Neural progenitor cell (in vitro differentiated cells): ENCODE results near the gene FAM3B.

Experiments
- EZH2 ChIP-seq: fragments of 200-600 bp; sonication (generic); IDR thresholded peaks from 2 replicates; pipeline ENCODE4 v1.6.1; 2017; ENCODE audit warnings: antibody characterized with exemption, mild to moderate bottlenecking, moderate library complexity
- TF ChIP-seq, protein P1 (sequence below): fragments of 200-600 bp; sonication (generic); IDR thresholded peaks from 2 replicates; pipeline ENCODE4 v1.5.1; 2017; ENCODE audit warnings: antibody characterized with exemption, mild to moderate bottlenecking

DNA sequence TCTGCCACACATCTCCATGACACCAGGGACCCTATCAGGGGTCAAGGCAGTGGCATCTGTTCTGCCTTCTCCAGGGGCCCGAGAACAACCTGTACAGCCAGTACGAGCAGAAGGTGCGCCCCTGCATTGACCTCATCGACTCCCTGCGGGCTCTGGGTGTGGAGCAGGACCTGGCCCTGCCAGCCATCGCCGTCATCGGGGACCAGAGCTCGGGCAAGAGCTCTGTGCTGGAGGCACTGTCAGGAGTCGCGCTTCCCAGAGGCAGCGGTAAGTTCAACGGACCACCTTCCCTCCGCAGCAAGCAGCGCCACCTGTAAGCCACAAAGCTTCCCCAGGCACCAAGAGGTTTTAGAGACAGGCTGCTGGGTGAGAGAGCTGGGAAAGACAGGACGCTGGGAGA is 61.1 kb downstream of the FAM3B start:
- TF ChIP-seq, protein P1, sequence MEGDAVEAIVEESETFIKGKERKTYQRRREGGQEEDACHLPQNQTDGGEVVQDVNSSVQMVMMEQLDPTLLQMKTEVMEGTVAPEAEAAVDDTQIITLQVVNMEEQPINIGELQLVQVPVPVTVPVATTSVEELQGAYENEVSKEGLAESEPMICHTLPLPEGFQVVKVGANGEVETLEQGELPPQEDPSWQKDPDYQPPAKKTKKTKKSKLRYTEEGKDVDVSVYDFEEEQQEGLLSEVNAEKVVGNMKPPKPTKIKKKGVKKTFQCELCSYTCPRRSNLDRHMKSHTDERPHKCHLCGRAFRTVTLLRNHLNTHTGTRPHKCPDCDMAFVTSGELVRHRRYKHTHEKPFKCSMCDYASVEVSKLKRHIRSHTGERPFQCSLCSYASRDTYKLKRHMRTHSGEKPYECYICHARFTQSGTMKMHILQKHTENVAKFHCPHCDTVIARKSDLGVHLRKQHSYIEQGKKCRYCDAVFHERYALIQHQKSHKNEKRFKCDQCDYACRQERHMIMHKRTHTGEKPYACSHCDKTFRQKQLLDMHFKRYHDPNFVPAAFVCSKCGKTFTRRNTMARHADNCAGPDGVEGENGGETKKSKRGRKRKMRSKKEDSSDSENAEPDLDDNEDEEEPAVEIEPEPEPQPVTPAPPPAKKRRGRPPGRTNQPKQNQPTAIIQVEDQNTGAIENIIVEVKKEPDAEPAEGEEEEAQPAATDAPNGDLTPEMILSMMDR, result no peak
- TF ChIP-seq EZH2, result no peak
